HepG2 (cell line): ENCODE measurements around the gene ADGRL3.

Experiments used
- ESRRA ChIP-seq: sonication (generic); formaldehyde crosslinking; IDR thresholded peaks from 2 replicates; pipeline ENCODE4 v1.5.1; 2020; ENCODE audit warnings: mild to moderate bottlenecking, low read depth, missing genetic modification reagents
- FOXM1 ChIP-seq: sonication (generic); formaldehyde crosslinking; IDR thresholded peaks from 2 replicates; pipeline ENCODE4 v1.5.0; 2020; ENCODE audit warnings: missing genetic modification reagents
- HNRNPH1 ChIP-seq: fragments of 200-400 bp; formaldehyde crosslinking; optimal IDR thresholded peaks from 2 replicates; pipeline ENCODE3; 2017; ENCODE audit warnings: mild to moderate bottlenecking, low read depth, low read length
- IKZF4 ChIP-seq: sonication (generic); formaldehyde crosslinking; IDR thresholded peaks from 2 replicates; pipeline ENCODE4 v1.5.1; 2020; ENCODE audit warnings: borderline replicate concordance, mild to moderate bottlenecking, low read depth, missing genetic modification reagents; ENCODE audit errors: not compliant biosample characterization
- KLF6 ChIP-seq: IDR thresholded peaks from 2 replicates; pipeline ENCODE4 v1.8.0; 2016; ENCODE audit warnings: missing biosample characterization, missing genetic modification reagents
- KLF9 ChIP-seq: IDR thresholded peaks from 2 replicates; pipeline ENCODE4 v1.6.1; 2016; ENCODE audit warnings: low read depth
- RAD21 ChIP-seq: fragments of 450-650 bp; formaldehyde crosslinking; IDR thresholded peaks from 2 replicates; pipeline ENCODE4 v1.5.0; 2020; ENCODE audit warnings: mild to moderate bottlenecking
- TAF1 ChIP-seq: sonication (generic); formaldehyde crosslinking; IDR thresholded peaks from 2 replicates; pipeline ENCODE4 v1.4.0; 2020; ENCODE audit warnings: missing genetic modification reagents
- ZNF557 ChIP-seq: sonication (generic); formaldehyde crosslinking; IDR thresholded peaks from 2 replicates; pipeline ENCODE4 v1.4.0; 2020; ENCODE audit warnings: missing genetic modification reagents
- ZSCAN20 ChIP-seq: sonication (generic); formaldehyde crosslinking; IDR thresholded peaks from 2 replicates; pipeline ENCODE4 v1.4.0; 2020; ENCODE audit warnings: missing genetic modification reagents, mild to moderate bottlenecking, borderline replicate concordance
- TF ChIP-seq, protein P1 (sequence below): sonication (generic); formaldehyde crosslinking; IDR thresholded peaks from 2 replicates; pipeline ENCODE4 v1.4.0; 2020; ENCODE audit warnings: missing genetic modification reagents
- TF ChIP-seq, protein P2 (sequence below), 2 experiments: fragments of 450-650 bp in 1 of 2; sonication (generic) in 1 of 2; formaldehyde crosslinking; IDR thresholded peaks; 2 replicates each; pipeline versions ENCODE4 v1.5.0 to v1.8.0; 2020 to 2022; ENCODE audit warnings: mild to moderate bottlenecking in 1 of 2, missing genetic modification reagents in 1 of 2
- TF ChIP-seq, protein P3 (sequence below): sonication (generic); formaldehyde crosslinking; IDR thresholded peaks from 2 replicates; pipeline ENCODE4 v1.5.0; 2020; ENCODE audit warnings: mild to moderate bottlenecking, missing genetic modification reagents, moderate library complexity

DNA sequence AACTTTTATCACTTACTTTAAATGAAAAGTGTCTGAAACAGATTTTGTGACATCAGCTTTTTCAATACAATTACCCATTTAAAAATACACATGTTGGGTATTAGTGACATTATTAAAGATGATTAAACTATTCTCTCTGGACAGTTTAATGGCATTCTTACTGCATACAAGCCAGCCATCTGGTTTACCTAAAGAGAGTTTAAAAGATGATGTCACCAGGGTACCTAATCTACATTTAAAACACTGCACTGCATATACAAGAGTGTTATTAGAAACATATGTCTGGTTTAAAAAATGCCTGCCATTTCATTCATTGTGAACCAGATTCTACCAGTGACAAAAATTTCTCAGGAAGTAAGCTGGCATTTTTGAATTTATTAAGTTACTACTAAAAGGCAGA, 919.1 kb downstream of the ADGRL3 start:
- TF ChIP-seq ZNF557 = no peak
- TF ChIP-seq KLF6 = no peak
- no peak for TF ChIP-seq TAF1 (CRISPR knock-in tag)
- TF ChIP-seq, protein P1, sequence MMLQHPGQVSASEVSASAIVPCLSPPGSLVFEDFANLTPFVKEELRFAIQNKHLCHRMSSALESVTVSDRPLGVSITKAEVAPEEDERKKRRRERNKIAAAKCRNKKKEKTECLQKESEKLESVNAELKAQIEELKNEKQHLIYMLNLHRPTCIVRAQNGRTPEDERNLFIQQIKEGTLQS (CRISPR knock-in tag) = no peak
- no peak for TF ChIP-seq ESRRA
- TF ChIP-seq RAD21 = no peak
- TF ChIP-seq HNRNPH1 = no peak
- TF ChIP-seq IKZF4 (CRISPR knock-in tag) = no peak
- TF ChIP-seq, protein P2, sequence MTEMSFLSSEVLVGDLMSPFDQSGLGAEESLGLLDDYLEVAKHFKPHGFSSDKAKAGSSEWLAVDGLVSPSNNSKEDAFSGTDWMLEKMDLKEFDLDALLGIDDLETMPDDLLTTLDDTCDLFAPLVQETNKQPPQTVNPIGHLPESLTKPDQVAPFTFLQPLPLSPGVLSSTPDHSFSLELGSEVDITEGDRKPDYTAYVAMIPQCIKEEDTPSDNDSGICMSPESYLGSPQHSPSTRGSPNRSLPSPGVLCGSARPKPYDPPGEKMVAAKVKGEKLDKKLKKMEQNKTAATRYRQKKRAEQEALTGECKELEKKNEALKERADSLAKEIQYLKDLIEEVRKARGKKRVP (CRISPR knock-in tag; IDR thresholded peaks at IDR 0.05) = no peak
- no peak for TF ChIP-seq ZSCAN20 (CRISPR knock-in tag)
- TF ChIP-seq, protein P3, sequence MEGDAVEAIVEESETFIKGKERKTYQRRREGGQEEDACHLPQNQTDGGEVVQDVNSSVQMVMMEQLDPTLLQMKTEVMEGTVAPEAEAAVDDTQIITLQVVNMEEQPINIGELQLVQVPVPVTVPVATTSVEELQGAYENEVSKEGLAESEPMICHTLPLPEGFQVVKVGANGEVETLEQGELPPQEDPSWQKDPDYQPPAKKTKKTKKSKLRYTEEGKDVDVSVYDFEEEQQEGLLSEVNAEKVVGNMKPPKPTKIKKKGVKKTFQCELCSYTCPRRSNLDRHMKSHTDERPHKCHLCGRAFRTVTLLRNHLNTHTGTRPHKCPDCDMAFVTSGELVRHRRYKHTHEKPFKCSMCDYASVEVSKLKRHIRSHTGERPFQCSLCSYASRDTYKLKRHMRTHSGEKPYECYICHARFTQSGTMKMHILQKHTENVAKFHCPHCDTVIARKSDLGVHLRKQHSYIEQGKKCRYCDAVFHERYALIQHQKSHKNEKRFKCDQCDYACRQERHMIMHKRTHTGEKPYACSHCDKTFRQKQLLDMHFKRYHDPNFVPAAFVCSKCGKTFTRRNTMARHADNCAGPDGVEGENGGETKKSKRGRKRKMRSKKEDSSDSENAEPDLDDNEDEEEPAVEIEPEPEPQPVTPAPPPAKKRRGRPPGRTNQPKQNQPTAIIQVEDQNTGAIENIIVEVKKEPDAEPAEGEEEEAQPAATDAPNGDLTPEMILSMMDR (CRISPR knock-in tag) = no peak
- TF ChIP-seq KLF9 (CRISPR knock-in tag) = no peak
- no peak for TF ChIP-seq FOXM1 (CRISPR knock-in tag)
